ENCODE results near the gene TSHB.

- TF ChIP-seq EZH2phosphoT487 (IDR thresholded peaks at IDR 0.05; ENCODE audit: insufficient read depth, low read depth) (no peak), EZH2 (IDR thresholded peaks at IDR 0.05; ENCODE audit: insufficient read depth, poor library complexity, severe bottlenecking) (no peak)
Observed at GRCh38 chr1:115065021-115065420, 35.4 kb downstream of the TSHB start.

Data from GM23248 (cell line).